Measurements from ENCODE around the gene NDUFB6. TPM values are rescaled to one million over a fixed set of nuclear protein-coding genes. Genes with fewer than 3 reads are reported as not detected.

The NDUFB6 gene
- total RNA-seq, 2 donors from 2014 or later, result 6.9 to 7.5 TPM

GRCh38 chr9:32543047-32543446 is 29.9 kb downstream of the NDUFB6 start:
- WGBS, 2 donors, result 78 to 83% methylated on average over 3 to 4 of the region's 4 CpGs
- ATAC-seq (no peak), DNase-seq (no peak)
- H3K27ac ChIP-seq, result no peak overlapping the region
- no peaks in the 10 kb centered on the region for H3K9me3 ChIP-seq
- intact Hi-C loops (cut with DNase I), result no loop called here
- H3K27me3 ChIP-seq, result no peaks in the 10 kb centered on the region
- H3K4me3 ChIP-seq, result no peak overlapping the region
- H3K4me1 ChIP-seq, result peaks cover 5% of the 10 kb centered on the region
- H3K36me3 ChIP-seq (replicated peaks in 1 of 2; ENCODE audit: insufficient read depth in 1 of 2, low read depth in 2 of 2), result peaks cover 0 to 2% of the 10 kb centered on the region in 2 donors
- no peak for TF ChIP-seq POLR2A (IDR thresholded peaks at IDR 0.05)
- TF ChIP-seq, protein P1, sequence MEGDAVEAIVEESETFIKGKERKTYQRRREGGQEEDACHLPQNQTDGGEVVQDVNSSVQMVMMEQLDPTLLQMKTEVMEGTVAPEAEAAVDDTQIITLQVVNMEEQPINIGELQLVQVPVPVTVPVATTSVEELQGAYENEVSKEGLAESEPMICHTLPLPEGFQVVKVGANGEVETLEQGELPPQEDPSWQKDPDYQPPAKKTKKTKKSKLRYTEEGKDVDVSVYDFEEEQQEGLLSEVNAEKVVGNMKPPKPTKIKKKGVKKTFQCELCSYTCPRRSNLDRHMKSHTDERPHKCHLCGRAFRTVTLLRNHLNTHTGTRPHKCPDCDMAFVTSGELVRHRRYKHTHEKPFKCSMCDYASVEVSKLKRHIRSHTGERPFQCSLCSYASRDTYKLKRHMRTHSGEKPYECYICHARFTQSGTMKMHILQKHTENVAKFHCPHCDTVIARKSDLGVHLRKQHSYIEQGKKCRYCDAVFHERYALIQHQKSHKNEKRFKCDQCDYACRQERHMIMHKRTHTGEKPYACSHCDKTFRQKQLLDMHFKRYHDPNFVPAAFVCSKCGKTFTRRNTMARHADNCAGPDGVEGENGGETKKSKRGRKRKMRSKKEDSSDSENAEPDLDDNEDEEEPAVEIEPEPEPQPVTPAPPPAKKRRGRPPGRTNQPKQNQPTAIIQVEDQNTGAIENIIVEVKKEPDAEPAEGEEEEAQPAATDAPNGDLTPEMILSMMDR (IDR thresholded peaks at IDR 0.05), result no peak

DNA sequence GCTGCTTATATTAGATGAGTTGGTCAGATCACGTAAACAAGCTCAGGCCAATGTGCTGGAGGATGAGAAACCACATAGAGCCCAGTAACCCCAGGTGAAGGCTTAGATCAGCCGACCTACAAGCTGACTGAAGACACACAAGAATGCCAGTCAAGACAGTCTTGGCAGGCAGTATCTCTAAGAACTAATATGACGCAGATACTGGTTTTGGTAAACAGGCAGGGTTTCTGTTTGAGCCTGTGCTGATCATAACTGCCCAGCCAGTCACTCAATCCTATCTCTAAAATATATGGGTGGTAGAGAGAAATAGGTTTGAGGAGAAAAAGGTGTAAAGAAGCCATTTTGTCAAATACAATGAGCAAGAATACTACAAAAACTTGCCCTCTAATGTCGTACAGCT is 39.1 kb downstream of the NDUFB6 start:
- Histone ChIP-seq H3K9me3 (no peaks in the 10 kb centered on the region), H3K4me1 (no peaks in the 10 kb centered on the region), H3K4me3 (no peak overlapping the region), H3K27me3 (no peaks in the 10 kb centered on the region), H3K36me3 (replicated peaks in 1 of 2; ENCODE audit: insufficient read depth in 1 of 2, low read depth in 2 of 2) (no peaks in the 10 kb centered on the region), H3K27ac (no peak overlapping the region)
- 91 to 93% methylated on average over 4 of the region's 4 CpGs for WGBS, 2 donors
- intact Hi-C loops (cut with DNase I), result no loop called here
- TF ChIP-seq, protein P1 (IDR thresholded peaks at IDR 0.05), result no peak
- no peak for TF ChIP-seq POLR2A (IDR thresholded peaks at IDR 0.05)
- DNase-seq (no peak), ATAC-seq (no peak)

- no peaks in the 10 kb centered on the region for H3K4me1 ChIP-seq
- WGBS, 2 donors, result 92 to 97% methylated on average over 6 of the region's 6 CpGs
- no peak for DNase-seq
- no peaks in the 10 kb centered on the region for H3K36me3 ChIP-seq (replicated peaks in 1 of 2; ENCODE audit: insufficient read depth in 1 of 2, low read depth in 2 of 2)
- no peaks in the 10 kb centered on the region for H3K27me3 ChIP-seq
- H3K27ac ChIP-seq, result no peak overlapping the region
- intact Hi-C loops (cut with DNase I), result no loop called here
- no peaks in the 10 kb centered on the region for H3K9me3 ChIP-seq
- no peak for TF ChIP-seq POLR2A (IDR thresholded peaks at IDR 0.05)
- TF ChIP-seq, protein P1 (IDR thresholded peaks at IDR 0.05), result no peak
- no peak for ATAC-seq
- no peak overlapping the region for H3K4me3 ChIP-seq
Observed at GRCh38 chr9:32533336-32533735, 39.6 kb downstream of the NDUFB6 start.

DNA sequence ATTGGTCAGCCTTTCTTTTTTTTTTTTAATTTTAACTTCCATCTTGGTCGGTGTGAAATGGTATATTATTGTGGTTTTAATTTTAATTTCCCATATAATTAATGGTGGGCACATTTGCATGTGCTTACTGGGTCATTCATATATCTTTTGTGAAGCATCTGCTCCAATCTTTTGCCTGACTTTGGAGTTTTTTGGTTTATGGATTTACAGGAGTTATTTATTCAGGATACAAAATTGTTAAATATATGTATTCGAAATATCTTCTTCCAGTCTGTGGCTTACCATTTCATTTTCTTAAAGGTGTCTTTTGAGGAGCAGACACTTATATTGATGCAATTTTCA is 46.3 kb downstream of the NDUFB6 start:
- ATAC-seq, result no peak
- Histone ChIP-seq H3K9me3 (no peaks in the 10 kb centered on the region), H3K4me3 (peak overlapping the region in 1 of 2 donors; percentile 60), H3K27ac (peak overlapping the region; percentile 63 to 92 (median 86)), H3K36me3 (replicated peaks in 1 of 2; ENCODE audit: insufficient read depth in 1 of 2, low read depth in 2 of 2) (no peaks in the 10 kb centered on the region), H3K4me1 (peaks cover 43% of the 10 kb centered on the region), H3K27me3 (no peaks in the 10 kb centered on the region)
- no peak for DNase-seq
- intact Hi-C loops (cut with DNase I), result no loop called here
- WGBS, 2 donors, result 1 to 3% methylated on average over 2 of the region's 2 CpGs
- TF ChIP-seq, protein P1 (IDR thresholded peaks at IDR 0.05), result no peak
- TF ChIP-seq POLR2A (IDR thresholded peaks at IDR 0.05), result no peak

GRCh38 chr9:32526041-32526706 is 46.8 kb downstream of the NDUFB6 start, which contains the start of gene RIGI:
TSS of gene RIGI (minus strand) at chr9:32526196. CDS start at chr9:32526166, 30 bp downstream.
- no peaks in the 10 kb centered on the region for H3K27me3 ChIP-seq
- no peaks in the 10 kb centered on the region for H3K36me3 ChIP-seq (replicated peaks in 1 of 2; ENCODE audit: insufficient read depth in 1 of 2, low read depth in 2 of 2)
- ATAC-seq (peak; percentile 88), DNase-seq (peak; percentile 90 to 95 (median 94))
- H3K9me3 ChIP-seq, result no peaks in the 10 kb centered on the region
- peak within 1 kb of the TSS; percentile 13 to 60 for H3K4me3 ChIP-seq
- TF ChIP-seq POLR2A (IDR thresholded peaks at IDR 0.05), result peak; percentile 50 to 84 (median 82)
- TF ChIP-seq, protein P1 (IDR thresholded peaks at IDR 0.05), result peak in 6 of 7 experiments; percentile 19 to 77 (median 58)
- H3K4me1 ChIP-seq, result peaks cover 43% of the 10 kb centered on the region
- intact Hi-C loops (cut with DNase I), result no loop called here
- 0 to 1% methylated on average over 35 to 37 of the region's 37 CpGs for WGBS, 2 donors
- H3K27ac ChIP-seq, result peak within 1 kb of the TSS; percentile 63 to 92 (median 86)

All from body of pancreas (tissue), 4 donors.